IMR-90 (cell line): ENCODE data around the gene GPR15. TPM values are rescaled to one million over a fixed set of nuclear protein-coding genes. Genes with fewer than 3 reads are reported as not detected.

Experiments used
- ATAC-seq: fragments of 200-7000 bp; cut with Tn5 transposase; 2 replicates; pipeline ENCODE4 v1.9.1; 2020; ENCODE audit warnings: low read depth, mild to moderate bottlenecking, moderate library complexity
- BruUV-seq: library from RNA; stranded (reverse); fragments of 400-500 nt; replicated peaks from 2 replicates; lab custom pipeline; 2021; lab: Mats Ljungman, UMichigan
- CTCF ChIA-PET: fragments of 300-600 bp; formaldehyde crosslinking; extraction: SDS; loops from one replicate; lab custom pipeline; 2021; ENCODE audit warnings: antibody characterized with exemption; lab: Yijun Ruan, JAX
- POLR2A ChIA-PET: fragments of 300-600 bp; sonication (Branson Sonifier 250); formaldehyde crosslinking; loops from one replicate; lab custom pipeline; 2022; ENCODE audit warnings: antibody characterized with exemption; ENCODE audit not compliant: unreplicated experiment; lab: Charles Lee
- DNase-seq: peaks from one replicate; pipeline ENCODE4 v3.0.0; 2013
- H2AFZ ChIP-seq: replicated peaks from 2 replicates; pipeline ENCODE3; 2013; ENCODE audit warnings: low read length, mild to moderate bottlenecking; ENCODE audit not compliant: poor library complexity
- H2AK5ac ChIP-seq: 2 replicates; pipeline ENCODE4 v1.6.1; 2013; ENCODE audit warnings: low read depth, low read length, inconsistent platforms
- H2AK9ac ChIP-seq: replicated peaks from 2 replicates; pipeline ENCODE3; 2013; ENCODE audit warnings: mild to moderate bottlenecking, low read depth, low read length, moderate library complexity; ENCODE audit not compliant: poor library complexity
- H2BK120ac ChIP-seq: 2 replicates; pipeline ENCODE4 v1.6.1; 2013; ENCODE audit warnings: low read depth, low read length, inconsistent platforms
- H2BK15ac ChIP-seq: 3 replicates; pipeline ENCODE4 v1.6.1; 2013; ENCODE audit warnings: low read depth, low read length, inconsistent platforms
- H2BK20ac ChIP-seq: 2 replicates; pipeline ENCODE4 v1.6.1; 2013; ENCODE audit warnings: low read depth, mild to moderate bottlenecking, inconsistent platforms, low read length, moderate library complexity
- H2BK5ac ChIP-seq: 2 replicates; pipeline ENCODE4 v1.6.1; 2013; ENCODE audit warnings: mild to moderate bottlenecking, low read depth, low read length, inconsistent platforms; ENCODE audit not compliant: poor library complexity, severe bottlenecking
- H3K14ac ChIP-seq: replicated peaks from 2 replicates; pipeline ENCODE4 v1.6.1; 2013; ENCODE audit warnings: low read depth, low read length, inconsistent platforms
- H3K18ac ChIP-seq: 2 replicates; pipeline ENCODE4 v1.6.1; 2013; ENCODE audit warnings: low read depth, low read length, control low read depth
- H3K23ac ChIP-seq: 2 replicates; pipeline ENCODE4 v1.6.1; 2013; ENCODE audit warnings: low read depth, low read length, inconsistent platforms
- H3K27ac ChIP-seq: 2 replicates; pipeline ENCODE4 v1.5.1; 2013; ENCODE audit warnings: mild to moderate bottlenecking, control low read depth, low read length; ENCODE audit not compliant: insufficient read depth
- H3K27me3 ChIP-seq: 2 replicates; pipeline ENCODE4 v1.6.1; 2013; ENCODE audit warnings: low read length; ENCODE audit not compliant: control insufficient read depth, insufficient read depth
- H3K36me3 ChIP-seq: 2 replicates; pipeline ENCODE4 v1.6.1; 2013; ENCODE audit warnings: low read length, mixed read lengths; ENCODE audit not compliant: control insufficient read depth, insufficient read depth
- H3K4ac ChIP-seq: 2 replicates; pipeline ENCODE4 v1.6.1; 2013; ENCODE audit warnings: low read depth, low read length, inconsistent platforms
- H3K4me1 ChIP-seq: 2 replicates; pipeline ENCODE4 v1.6.1; 2013; ENCODE audit warnings: low read length, mixed read lengths; ENCODE audit not compliant: control insufficient read depth, insufficient read depth
- H3K4me2 ChIP-seq: 2 replicates; pipeline ENCODE4 v1.6.1; 2013; ENCODE audit warnings: low read depth, mild to moderate bottlenecking, control low read depth, low read length, moderate library complexity
- H3K4me3 ChIP-seq: 2 replicates; pipeline ENCODE4 v1.5.1; 2013; ENCODE audit warnings: low read depth, mild to moderate bottlenecking, control low read depth, low read length, moderate library complexity; ENCODE audit not compliant: insufficient read depth
- H3K56ac ChIP-seq: 2 replicates; pipeline ENCODE4 v1.6.1; 2013; ENCODE audit warnings: low read length, inconsistent platforms; ENCODE audit not compliant: insufficient read depth; ENCODE audit errors: extremely low read depth
- H3K79me1 ChIP-seq, 2 experiments: 2 replicates each; pipeline ENCODE4 v1.6.1; 2013; ENCODE audit warnings: low read length in 2 of 2, inconsistent platforms in 1 of 2, low read depth in 1 of 2
- H3K9ac ChIP-seq: 2 replicates; pipeline ENCODE4 v1.6.1; 2013; ENCODE audit warnings: low read depth, low read length, control low read depth
- H3K9me1 ChIP-seq: 2 replicates; pipeline ENCODE4 v1.6.1; 2013; ENCODE audit warnings: low read length, inconsistent platforms; ENCODE audit not compliant: insufficient read depth
- H3K9me3 ChIP-seq: 2 replicates; pipeline ENCODE4 v1.6.1; 2013; ENCODE audit warnings: low read length; ENCODE audit not compliant: control insufficient read depth, insufficient read depth
- H4K20me1 ChIP-seq: 2 replicates; pipeline ENCODE4 v1.6.1; 2013; ENCODE audit warnings: low read length, inconsistent platforms; ENCODE audit not compliant: insufficient read depth
- H4K5ac ChIP-seq: 2 replicates; pipeline ENCODE4 v1.6.1; 2013; ENCODE audit warnings: mild to moderate bottlenecking, low read depth, low read length, control low read depth
- H4K8ac ChIP-seq, 2 experiments: 2 replicates each; pipeline ENCODE4 v1.6.1; 2013; ENCODE audit warnings: low read depth in 2 of 2, low read length in 2 of 2, control low read depth in 1 of 2, inconsistent platforms in 1 of 2
- H4K91ac ChIP-seq: 2 replicates; pipeline ENCODE4 v1.6.1; 2013; ENCODE audit warnings: low read depth, low read length, inconsistent platforms; ENCODE audit not compliant: insufficient read depth
- CEBPB ChIP-seq: IDR thresholded peaks from 2 replicates; pipeline ENCODE4 v1.6.1; 2012; ENCODE audit warnings: low read depth, low read length, improper control_type of control experiment
- CHD1 ChIP-seq: IDR thresholded peaks from 2 replicates; pipeline ENCODE4 v1.6.1; 2012; ENCODE audit warnings: low read depth, low read length, improper control_type of control experiment
- CTCF ChIP-seq: conservative IDR thresholded peaks from 2 replicates; pipeline ENCODE4 v1.5.1; 2012; ENCODE audit warnings: mild to moderate bottlenecking, low read depth, low read length, improper control_type of control experiment
- ELK1 ChIP-seq: fragments of 150-350 bp; IDR thresholded peaks from 2 replicates; pipeline ENCODE4 v1.6.1; 2016; ENCODE audit warnings: low read depth, mild to moderate bottlenecking, low read length, moderate library complexity, borderline replicate concordance
- FOS ChIP-seq: fragments of 150-350 bp; IDR thresholded peaks from 2 replicates; pipeline ENCODE4 v1.6.1; 2016; ENCODE audit warnings: low read depth, low read length
- MAFK ChIP-seq: IDR thresholded peaks from 2 replicates; pipeline ENCODE4 v1.6.1; 2012; ENCODE audit warnings: low read depth, low read length, improper control_type of control experiment
- MAZ ChIP-seq: IDR thresholded peaks from 2 replicates; pipeline ENCODE4 v1.6.1; 2012; ENCODE audit warnings: low read depth, mild to moderate bottlenecking, low read length, improper control_type of control experiment, moderate library complexity, borderline replicate concordance
- MXI1 ChIP-seq: IDR thresholded peaks from 2 replicates; pipeline ENCODE4 v1.6.1; 2012; ENCODE audit warnings: low read depth, mild to moderate bottlenecking, low read length, moderate library complexity, borderline replicate concordance
- NFE2L2 ChIP-seq: fragments of 150-350 bp; IDR thresholded peaks from 2 replicates; pipeline ENCODE4 v1.6.1; 2016; ENCODE audit warnings: low read depth, mild to moderate bottlenecking, low read length
- POLR2A ChIP-seq: IDR thresholded peaks from 2 replicates; pipeline ENCODE4 v1.6.1; 2012; ENCODE audit warnings: mild to moderate bottlenecking, low read depth, low read length
- RAD21 ChIP-seq: IDR thresholded peaks from 2 replicates; pipeline ENCODE4 v1.6.1; 2012; ENCODE audit warnings: low read length, improper control_type of control experiment
- RCOR1 ChIP-seq: IDR thresholded peaks from 2 replicates; pipeline ENCODE4 v1.6.1; 2012; ENCODE audit warnings: mild to moderate bottlenecking, low read length, improper control_type of control experiment; ENCODE audit not compliant: insufficient replicate concordance
- RFX5 ChIP-seq: IDR thresholded peaks from 2 replicates; pipeline ENCODE4 v1.8.0; 2012; ENCODE audit warnings: low read depth, mild to moderate bottlenecking, low read length, moderate library complexity
- SMC3 ChIP-seq: fragments of 150-350 bp; IDR thresholded peaks from 2 replicates; pipeline ENCODE4 v1.6.1; 2016; ENCODE audit warnings: low read depth, mild to moderate bottlenecking, antibody characterized with exemption, low read length, moderate library complexity
- USF2 ChIP-seq: fragments of 150-350 bp; IDR thresholded peaks from 2 replicates; pipeline ENCODE4 v1.6.1; 2017; ENCODE audit warnings: mild to moderate bottlenecking, antibody characterized with exemption, low read length, low read depth
- WGBS, 2 experiments: methylation state at CpG; one replicate each; pipeline versions ENCODE4 v1.1.5 to v1.1.7; 2013; ENCODE audit warnings: missing lambda C conversion rate in 2 of 2; ENCODE audit not compliant: insufficient read length in 1 of 2; ENCODE audit errors: extremely low coverage in 2 of 2; 5-methylcytosine and 5-hydroxymethylcytosine counted together
- dilution Hi-C: fragments of 300-500 bp; cut with HindIII; formaldehyde crosslinking; loops from one replicate; pipeline ENCODE4 v1.14.3; 2018; ENCODE audit warnings: low sequenced_read_pairs; ENCODE audit not compliant: unreplicated experiment
- in situ Hi-C: fragments of 300-500 bp; cut with MboI; formaldehyde crosslinking; loops from 3 replicates; pipeline ENCODE4 v1.14.3; 2019; ENCODE audit warnings: low sequenced_read_pairs, inconsistent platforms, mixed read lengths
- intact Hi-C: fragments of 100-400 bp; cut with micrococcal nuclease; formaldehyde crosslinking; loops from 2 replicates; pipeline ENCODE4 v1.10.0; 2022
- polyA plus RNA-seq, 3 experiments: library from polyadenylated mRNA; depleted of rRNA; stranded (reverse); fragments of >200 nt; gene quantifications; 2 replicates each; pipeline ENCODE4 v1.2.3, GENCODE V29; 2012; ENCODE audit warnings: low replicate concordance in 1 of 3
- total RNA-seq: library from RNA; depleted of rRNA; stranded (reverse); fragments of >200 nt; gene quantifications from 2 replicates; pipeline ENCODE4 v1.2.3, GENCODE V29; 2012

GPR15 gene
- total and polyA plus RNA-seq, 2 of the 4 experiments (the other 2 are of a cell fraction), result not detected

DNA sequence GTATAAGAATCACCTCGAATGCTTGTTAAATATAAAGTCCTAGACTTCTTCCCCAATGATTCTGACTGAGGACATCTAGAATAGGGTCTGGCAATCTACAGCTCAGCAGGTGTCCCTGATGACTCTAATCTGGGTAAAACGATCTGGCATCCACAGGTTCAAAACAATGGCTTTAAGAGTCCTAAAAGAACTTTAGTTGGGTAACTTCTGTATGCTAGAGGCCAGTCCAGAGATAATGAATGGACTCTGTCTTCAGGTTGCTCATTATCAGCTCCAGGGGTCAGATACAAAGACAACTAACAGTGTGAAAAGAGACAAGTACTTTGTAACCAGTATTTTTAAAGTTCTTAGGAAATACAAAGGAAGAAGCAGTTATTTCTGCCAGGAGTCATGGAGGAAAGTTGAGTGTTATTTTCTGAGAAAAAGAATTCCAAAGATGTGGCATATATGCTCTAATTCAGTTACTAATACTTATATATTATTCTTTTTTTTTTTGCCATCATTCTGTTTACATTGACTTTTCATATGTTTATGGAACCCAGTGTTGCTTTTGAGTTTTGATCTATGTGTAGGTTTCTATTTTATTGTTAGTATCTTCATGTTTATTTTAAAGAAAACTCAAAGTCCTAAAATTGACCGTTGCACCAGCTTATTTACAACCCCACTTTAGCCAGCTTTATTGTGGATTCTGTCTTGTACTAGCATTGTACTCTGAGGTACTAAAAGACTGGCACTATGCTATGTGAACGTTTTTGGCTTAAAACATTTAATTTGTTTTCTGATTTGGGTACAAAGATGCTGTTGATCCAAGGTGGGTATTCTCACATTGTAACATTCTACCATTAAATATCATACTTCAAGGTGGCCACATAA is 3.1 kb upstream of the GPR15 start:
- intact Hi-C loops (no loop called here), dilution Hi-C loops (no loop called here), in situ Hi-C loops (no loop called here)
- no peak overlapping the region for H2AK9ac ChIP-seq
- DNase-seq (no peak), ATAC-seq (no peak)
- WGBS, 2 experiments, result no CpG with 5 or more reads among the region's 4 CpGs
- no peaks in the 10 kb centered on the region for H3K9me3 ChIP-seq
- no peak overlapping the region for H3K18ac ChIP-seq
- no peak overlapping the region for H3K23ac ChIP-seq
- H3K4ac ChIP-seq, result no peak overlapping the region
- H3K27ac ChIP-seq, result no peak overlapping the region
- H3K9ac ChIP-seq, result no peak overlapping the region
- no peaks in the 10 kb centered on the region for H4K20me1 ChIP-seq
- no peak overlapping the region for H2BK20ac ChIP-seq
- H3K79me1 ChIP-seq, result no peaks in the 10 kb centered on the region
- no TSS peak for BruUV-seq
- H3K4me1 ChIP-seq, result no peaks in the 10 kb centered on the region
- H3K9me1 ChIP-seq, result no peaks in the 10 kb centered on the region
- no peak overlapping the region for H3K56ac ChIP-seq
- H3K14ac ChIP-seq, result no peak overlapping the region
- H3K4me2 ChIP-seq, result no peak overlapping the region
- no peak overlapping the region for H2BK120ac ChIP-seq
- no peak overlapping the region for H4K8ac ChIP-seq
- no peaks in the 10 kb centered on the region for H3K36me3 ChIP-seq
- H2AK5ac ChIP-seq, result no peak overlapping the region
- no peak overlapping the region for H3K4me3 ChIP-seq
- no peak overlapping the region for H4K91ac ChIP-seq
- H2AFZ ChIP-seq, result no peak overlapping the region
- peaks cover 7% of the 10 kb centered on the region for H3K27me3 ChIP-seq
- POLR2A ChIA-PET, result no interaction called here
- CTCF ChIA-PET, result no interaction called here
- H2BK15ac ChIP-seq, result no peak overlapping the region
- no peak overlapping the region for H2BK5ac ChIP-seq
- H4K5ac ChIP-seq, result no peak overlapping the region
- TF ChIP-seq RCOR1, result no peak
- no peak for TF ChIP-seq POLR2A
- no peak for TF ChIP-seq RAD21
- TF ChIP-seq CTCF, result no peak
- no peak for TF ChIP-seq CHD1
- no peak for TF ChIP-seq FOS
- no peak for TF ChIP-seq MAZ
- TF ChIP-seq USF2, result no peak
- no peak for TF ChIP-seq MXI1
- no peak for TF ChIP-seq CEBPB
- TF ChIP-seq ELK1, result no peak
- TF ChIP-seq MAFK, result no peak
- no peak for TF ChIP-seq RFX5
- TF ChIP-seq NFE2L2, result no peak
- TF ChIP-seq SMC3, result no peak
